Neural cell (in vitro differentiated cells): ENCODE data around the gene PAAF1.

Experiments
- EP300 ChIP-seq: fragments of 450-650 bp; conservative IDR thresholded peaks from 2 replicates; pipeline ENCODE4 v1.6.1; 2014; ENCODE audit warnings: antibody characterized with exemption, mild to moderate bottlenecking, moderate library complexity; ENCODE audit not compliant: poor library complexity, severe bottlenecking
- EZH2 ChIP-seq: fragments of 200-600, 300-800 bp; shearing (Covaris generic), sonication (generic); IDR thresholded peaks from 2 replicates; pipeline ENCODE4 v1.6.1; 2014; ENCODE audit warnings: antibody characterized with exemption, low read length, borderline replicate concordance, mild to moderate bottlenecking; ENCODE audit not compliant: insufficient read depth, poor library complexity, severe bottlenecking
- POLR2AphosphoS5 ChIP-seq: IDR thresholded peaks from 2 replicates; pipeline ENCODE4 v1.6.1; 2012
- RAD21 ChIP-seq: fragments of 450-650 bp; conservative IDR thresholded peaks from 2 replicates; pipeline ENCODE4 v1.6.1; 2014; ENCODE audit warnings: antibody characterized with exemption, mild to moderate bottlenecking, moderate library complexity
- TF ChIP-seq, protein P1 (sequence below): fragments of 450-650 bp; IDR thresholded peaks from 2 replicates; pipeline ENCODE4 v1.5.1; 2014; ENCODE audit warnings: antibody characterized with exemption, mild to moderate bottlenecking, moderate library complexity; ENCODE audit not compliant: poor library complexity, severe bottlenecking
- TF ChIP-seq, protein P2 (sequence below): IDR thresholded peaks from 2 replicates; pipeline ENCODE4 v1.6.1; 2012; ENCODE audit warnings: borderline replicate concordance

DNA sequence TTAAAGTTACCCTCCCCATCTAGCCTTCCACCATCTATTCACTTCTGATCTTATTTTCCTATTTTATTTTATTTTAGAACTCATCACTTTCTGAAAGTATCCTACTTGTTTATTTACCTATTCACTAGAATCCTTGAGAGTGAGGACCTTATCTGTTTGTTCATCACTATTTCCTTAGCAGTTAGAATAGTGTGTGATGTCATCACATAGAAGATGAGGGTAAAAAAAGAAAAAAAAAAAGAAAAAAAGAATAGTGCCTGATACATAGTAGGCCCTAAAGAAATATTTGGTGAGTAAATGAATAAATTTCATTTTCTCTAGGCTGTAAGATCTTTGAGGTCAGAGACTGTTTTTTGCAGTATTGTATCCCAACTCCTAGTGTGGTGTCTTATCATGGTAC lies 36.7 kb downstream of the PAAF1 start:
- TF ChIP-seq, protein P1, sequence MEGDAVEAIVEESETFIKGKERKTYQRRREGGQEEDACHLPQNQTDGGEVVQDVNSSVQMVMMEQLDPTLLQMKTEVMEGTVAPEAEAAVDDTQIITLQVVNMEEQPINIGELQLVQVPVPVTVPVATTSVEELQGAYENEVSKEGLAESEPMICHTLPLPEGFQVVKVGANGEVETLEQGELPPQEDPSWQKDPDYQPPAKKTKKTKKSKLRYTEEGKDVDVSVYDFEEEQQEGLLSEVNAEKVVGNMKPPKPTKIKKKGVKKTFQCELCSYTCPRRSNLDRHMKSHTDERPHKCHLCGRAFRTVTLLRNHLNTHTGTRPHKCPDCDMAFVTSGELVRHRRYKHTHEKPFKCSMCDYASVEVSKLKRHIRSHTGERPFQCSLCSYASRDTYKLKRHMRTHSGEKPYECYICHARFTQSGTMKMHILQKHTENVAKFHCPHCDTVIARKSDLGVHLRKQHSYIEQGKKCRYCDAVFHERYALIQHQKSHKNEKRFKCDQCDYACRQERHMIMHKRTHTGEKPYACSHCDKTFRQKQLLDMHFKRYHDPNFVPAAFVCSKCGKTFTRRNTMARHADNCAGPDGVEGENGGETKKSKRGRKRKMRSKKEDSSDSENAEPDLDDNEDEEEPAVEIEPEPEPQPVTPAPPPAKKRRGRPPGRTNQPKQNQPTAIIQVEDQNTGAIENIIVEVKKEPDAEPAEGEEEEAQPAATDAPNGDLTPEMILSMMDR, result no peak
- no peak for TF ChIP-seq POLR2AphosphoS5
- TF ChIP-seq EZH2, result no peak
- TF ChIP-seq, protein P2, sequence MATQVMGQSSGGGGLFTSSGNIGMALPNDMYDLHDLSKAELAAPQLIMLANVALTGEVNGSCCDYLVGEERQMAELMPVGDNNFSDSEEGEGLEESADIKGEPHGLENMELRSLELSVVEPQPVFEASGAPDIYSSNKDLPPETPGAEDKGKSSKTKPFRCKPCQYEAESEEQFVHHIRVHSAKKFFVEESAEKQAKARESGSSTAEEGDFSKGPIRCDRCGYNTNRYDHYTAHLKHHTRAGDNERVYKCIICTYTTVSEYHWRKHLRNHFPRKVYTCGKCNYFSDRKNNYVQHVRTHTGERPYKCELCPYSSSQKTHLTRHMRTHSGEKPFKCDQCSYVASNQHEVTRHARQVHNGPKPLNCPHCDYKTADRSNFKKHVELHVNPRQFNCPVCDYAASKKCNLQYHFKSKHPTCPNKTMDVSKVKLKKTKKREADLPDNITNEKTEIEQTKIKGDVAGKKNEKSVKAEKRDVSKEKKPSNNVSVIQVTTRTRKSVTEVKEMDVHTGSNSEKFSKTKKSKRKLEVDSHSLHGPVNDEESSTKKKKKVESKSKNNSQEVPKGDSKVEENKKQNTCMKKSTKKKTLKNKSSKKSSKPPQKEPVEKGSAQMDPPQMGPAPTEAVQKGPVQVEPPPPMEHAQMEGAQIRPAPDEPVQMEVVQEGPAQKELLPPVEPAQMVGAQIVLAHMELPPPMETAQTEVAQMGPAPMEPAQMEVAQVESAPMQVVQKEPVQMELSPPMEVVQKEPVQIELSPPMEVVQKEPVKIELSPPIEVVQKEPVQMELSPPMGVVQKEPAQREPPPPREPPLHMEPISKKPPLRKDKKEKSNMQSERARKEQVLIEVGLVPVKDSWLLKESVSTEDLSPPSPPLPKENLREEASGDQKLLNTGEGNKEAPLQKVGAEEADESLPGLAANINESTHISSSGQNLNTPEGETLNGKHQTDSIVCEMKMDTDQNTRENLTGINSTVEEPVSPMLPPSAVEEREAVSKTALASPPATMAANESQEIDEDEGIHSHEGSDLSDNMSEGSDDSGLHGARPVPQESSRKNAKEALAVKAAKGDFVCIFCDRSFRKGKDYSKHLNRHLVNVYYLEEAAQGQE, result no peak
- no peak for TF ChIP-seq EP300
- no peak for TF ChIP-seq RAD21
